ENCODE results near the gene SSBP3.

DNA sequence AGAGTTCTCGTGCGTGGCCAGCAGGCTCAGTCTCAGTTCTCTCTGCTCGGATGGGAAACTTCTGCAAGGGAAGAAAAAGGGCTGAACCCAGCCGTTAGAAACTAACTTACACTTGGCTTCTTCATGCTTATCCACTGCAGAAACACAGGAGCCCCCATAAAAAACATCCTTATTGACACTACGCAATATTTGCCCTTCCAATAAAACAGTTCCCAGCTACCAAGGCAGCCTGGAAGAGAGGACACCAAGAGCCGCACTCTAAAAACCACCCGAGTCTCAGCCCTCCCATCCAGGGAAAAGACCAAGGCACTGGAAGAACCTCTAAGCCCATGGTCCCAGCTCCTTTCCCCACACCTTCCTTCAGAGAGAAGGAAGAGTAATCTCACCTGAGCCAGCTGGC, 61.1 kb downstream of the SSBP3 start:
- TF ChIP-seq, protein P1, sequence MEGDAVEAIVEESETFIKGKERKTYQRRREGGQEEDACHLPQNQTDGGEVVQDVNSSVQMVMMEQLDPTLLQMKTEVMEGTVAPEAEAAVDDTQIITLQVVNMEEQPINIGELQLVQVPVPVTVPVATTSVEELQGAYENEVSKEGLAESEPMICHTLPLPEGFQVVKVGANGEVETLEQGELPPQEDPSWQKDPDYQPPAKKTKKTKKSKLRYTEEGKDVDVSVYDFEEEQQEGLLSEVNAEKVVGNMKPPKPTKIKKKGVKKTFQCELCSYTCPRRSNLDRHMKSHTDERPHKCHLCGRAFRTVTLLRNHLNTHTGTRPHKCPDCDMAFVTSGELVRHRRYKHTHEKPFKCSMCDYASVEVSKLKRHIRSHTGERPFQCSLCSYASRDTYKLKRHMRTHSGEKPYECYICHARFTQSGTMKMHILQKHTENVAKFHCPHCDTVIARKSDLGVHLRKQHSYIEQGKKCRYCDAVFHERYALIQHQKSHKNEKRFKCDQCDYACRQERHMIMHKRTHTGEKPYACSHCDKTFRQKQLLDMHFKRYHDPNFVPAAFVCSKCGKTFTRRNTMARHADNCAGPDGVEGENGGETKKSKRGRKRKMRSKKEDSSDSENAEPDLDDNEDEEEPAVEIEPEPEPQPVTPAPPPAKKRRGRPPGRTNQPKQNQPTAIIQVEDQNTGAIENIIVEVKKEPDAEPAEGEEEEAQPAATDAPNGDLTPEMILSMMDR (IDR thresholded peaks at IDR 0.05): no peak
- TF ChIP-seq POLR2A (IDR thresholded peaks at IDR 0.05): no peak

Measured in thyroid gland (tissue), 4 donors.